ENCODE measurements around the gene NUDCD2.

The NUDCD2 gene, protein sequence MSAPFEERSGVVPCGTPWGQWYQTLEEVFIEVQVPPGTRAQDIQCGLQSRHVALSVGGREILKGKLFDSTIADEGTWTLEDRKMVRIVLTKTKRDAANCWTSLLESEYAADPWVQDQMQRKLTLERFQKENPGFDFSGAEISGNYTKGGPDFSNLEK

DNA sequence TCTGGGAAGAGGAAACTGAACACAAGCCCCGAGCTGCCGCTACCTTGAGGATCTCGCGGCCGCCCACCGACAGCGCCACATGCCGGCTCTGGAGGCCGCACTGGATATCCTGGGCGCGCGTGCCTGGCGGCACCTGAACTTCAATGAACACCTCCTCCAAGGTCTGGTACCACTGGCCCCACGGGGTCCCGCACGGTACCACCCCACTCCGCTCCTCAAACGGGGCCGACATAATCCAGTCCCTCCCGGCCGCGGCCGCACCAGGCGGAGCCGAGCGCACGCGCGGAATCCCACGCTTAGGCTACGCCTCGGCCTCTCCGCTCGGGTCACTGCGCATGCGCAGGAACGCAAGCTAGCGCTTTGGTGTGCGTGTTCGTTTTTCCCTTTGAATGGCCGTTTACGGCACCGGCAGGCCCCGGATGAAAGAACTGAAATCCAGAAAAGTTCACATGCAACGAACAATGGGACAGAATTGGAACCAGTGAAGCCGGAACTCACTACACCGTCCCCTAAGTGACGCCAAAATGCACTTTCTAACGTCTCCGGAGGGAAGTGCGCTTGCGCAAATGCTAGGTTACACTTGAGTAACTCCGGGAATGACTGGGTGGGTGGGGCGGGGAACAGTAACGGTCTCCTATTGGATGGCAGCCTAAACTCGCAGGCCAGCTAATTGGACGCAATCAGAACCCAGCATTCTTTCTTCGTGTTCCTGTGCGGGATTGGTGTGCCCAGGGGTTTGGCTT is at the start of gene NUDCD2:
TSS of gene NUDCD2 (minus strand) at position 284 of the 743 bp plus-strand sequence. CDS start at position 232, 52 bp downstream.
- peak; percentile 99 for DNase-seq

DNA sequence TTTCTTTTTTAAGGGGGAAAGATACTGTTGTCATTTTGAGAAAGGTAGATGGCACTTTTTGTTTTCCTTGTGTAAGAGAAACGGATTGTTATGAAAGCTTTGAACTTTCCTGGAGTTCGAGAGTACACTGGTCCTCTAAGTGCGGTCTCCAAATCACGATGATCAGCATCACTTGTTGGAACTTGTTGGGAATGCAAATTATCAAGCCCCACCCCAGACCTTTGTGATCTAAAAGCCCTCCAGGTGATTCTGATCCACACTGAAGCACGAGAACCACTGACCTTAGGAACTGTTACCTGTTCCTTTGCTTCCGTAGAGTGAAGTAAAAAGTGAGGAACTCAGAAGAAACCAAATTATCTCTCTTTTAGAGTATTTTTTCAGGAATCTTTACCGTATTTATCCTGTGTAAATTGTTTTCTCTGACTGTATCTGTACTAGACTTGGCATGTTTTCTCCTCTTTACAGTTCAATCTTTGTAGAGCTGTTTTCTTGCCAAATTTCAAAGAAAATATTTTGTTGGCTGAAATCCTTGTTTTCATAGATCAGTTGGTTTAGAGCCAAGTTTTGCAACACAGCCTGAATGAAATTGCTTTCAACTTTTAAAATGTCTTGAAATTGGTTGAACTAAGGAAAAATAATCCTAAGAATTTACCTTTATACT is 49.5 kb upstream of the NUDCD2 start:
- no peak for DNase-seq

DNA sequence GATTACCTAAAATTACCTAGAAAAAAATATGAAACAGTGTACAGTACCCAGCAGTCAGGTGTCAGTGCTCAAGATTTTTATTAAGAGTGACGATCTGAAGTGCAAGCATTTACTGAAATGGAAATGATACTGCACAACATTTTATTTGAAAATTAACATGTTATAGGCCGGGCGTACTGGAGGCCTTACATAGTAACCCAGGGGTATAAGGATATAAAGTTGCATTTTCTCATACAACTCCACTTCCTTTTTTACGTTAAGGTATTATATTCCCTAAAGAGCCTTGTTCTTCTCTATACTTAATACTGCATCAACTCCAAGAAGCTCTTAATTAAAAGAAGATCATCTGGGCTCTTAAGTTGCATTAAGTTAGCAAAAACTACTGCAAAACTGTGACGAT is 48.9 kb upstream of the NUDCD2 start:
- DNase-seq: no peak

DNA sequence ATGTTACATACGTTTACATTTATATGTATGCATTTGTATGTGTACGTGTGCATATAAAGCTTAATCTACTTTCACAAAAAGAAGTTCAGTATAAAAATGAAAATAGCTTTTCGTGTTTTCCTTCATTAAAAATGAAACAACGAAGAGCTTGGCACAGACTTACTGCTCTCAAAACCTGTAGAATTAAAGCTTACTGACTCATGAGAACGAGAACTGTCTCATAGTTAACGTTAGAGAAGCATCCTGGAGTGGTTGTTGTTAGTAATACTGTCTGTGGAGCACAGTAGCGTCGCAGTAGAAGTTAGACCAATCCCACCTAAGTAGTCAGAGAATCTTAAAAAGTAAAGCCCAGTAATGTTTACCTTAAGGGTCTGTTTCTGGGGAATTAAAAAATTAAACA is 46.8 kb upstream of the NUDCD2 start:
- no peak for DNase-seq

DNA sequence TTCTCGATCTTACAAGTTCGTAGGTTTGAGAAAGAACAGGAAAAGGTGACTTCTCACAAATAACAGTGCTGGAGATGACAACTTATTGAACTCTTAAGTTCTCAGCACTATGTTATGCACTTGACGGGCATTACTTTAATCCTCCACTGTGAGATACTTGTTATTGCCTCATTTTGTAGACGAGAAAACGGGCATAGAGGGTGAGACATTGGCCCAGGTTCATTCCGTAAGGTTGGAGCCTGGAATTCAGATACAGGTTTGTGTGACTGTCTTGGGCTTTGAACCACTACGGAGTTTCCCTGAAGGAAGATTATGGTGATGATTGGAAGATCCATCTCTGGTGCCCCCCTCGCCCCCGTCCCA is 46.2 kb upstream of the NUDCD2 start:
- DNase-seq: peak; percentile 10

DNA sequence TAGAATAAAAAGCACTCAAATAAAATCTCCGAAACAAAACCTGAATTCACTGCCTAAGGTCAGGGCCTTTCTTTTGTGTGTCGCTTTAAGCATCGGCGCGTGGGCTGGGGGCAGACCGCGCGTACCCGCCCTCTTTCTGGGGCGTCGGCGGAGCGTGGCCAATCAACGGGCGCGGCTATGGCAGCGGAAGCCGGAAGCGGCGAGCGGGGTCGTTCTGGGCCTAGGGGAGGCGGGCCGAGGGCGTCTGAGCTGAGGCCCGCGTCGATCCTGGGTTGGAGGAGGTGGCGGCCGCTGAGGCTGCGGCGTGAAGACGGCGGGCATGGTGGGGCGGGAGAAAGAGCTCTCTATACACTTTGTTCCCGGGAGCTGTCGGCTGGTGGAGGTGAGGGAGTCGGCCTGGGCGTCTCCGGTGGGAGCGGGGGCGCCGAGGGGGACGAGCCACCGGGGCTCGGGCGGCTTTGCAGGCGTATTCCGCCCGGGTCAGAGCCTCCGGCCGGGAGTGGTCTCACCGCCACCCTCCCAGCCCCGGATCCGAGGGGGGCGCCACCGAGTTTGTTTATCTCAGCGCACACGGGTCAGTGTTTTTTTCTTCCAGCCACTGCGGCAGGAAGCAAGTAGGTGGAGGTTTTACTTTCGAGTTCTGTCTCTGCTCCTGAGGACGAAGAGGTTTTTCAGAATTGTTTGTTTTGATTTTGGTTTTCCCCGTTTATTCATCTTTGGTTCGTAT is 45.6 kb upstream of the NUDCD2 start, which contains the start of gene MAT2B:
TSS of gene MAT2B (plus strand) at position 252 of the 727 bp plus-strand sequence. CDS start at position 320, 68 bp downstream.
- peak; percentile 99 for DNase-seq

DNA sequence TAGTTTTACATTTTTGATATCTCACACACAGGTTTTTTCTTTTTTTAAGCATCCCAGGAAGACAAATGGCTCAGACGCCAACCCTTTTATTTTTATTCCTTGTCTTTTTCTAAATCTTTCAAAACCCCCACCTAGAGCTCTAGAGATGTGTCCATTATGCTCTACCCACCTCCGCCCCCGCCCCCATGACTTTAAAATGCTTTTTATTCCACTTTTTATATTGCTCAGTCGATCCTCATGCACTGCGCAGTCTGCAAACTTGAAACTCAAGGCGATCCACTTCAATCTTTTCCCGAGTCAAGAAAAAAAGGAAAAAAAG is 45.1 kb upstream of the NUDCD2 start:
- no peak for DNase-seq

DNA sequence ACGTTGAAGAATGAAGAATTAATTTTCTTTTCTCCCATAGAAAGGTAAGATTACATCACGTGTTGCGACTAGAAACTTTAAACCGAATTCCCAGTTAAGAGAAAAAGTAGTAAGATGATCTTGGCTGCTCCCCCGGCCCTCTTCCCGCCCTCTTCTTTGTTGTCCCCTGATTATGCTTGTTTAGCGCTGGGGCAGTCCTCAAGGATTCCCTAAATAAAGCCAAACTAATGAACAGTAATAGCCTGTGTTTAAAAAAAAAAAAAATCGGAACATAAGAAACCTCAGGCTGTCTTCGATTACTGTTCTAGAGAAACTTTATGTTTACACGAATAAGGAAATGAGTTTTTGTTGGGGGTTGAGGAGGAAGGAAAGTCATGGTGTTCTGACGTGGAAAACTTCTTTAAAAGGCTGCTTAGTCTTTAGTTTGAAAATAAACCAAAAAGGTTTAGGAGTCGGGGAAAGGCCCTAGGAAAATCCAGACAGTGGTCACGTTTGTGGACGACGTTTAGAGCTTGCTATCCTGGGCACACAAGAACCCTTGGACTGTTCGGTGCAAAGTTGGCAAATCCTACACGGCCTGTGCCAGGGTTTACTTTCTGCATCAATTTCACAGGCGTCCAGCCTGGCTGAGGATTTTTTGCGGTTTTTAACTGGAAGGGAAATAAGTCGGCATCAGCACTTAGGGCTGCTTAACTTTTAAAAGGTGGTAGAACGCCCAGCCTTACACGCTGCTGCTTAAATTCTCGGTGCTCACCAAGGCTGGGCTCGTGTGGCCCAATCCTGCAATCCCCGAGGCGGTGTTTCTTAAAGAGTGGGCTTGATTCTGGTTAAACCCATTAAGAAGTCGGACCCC is 44.4 kb upstream of the NUDCD2 start:
- DNase-seq: peak; percentile 80

DNA sequence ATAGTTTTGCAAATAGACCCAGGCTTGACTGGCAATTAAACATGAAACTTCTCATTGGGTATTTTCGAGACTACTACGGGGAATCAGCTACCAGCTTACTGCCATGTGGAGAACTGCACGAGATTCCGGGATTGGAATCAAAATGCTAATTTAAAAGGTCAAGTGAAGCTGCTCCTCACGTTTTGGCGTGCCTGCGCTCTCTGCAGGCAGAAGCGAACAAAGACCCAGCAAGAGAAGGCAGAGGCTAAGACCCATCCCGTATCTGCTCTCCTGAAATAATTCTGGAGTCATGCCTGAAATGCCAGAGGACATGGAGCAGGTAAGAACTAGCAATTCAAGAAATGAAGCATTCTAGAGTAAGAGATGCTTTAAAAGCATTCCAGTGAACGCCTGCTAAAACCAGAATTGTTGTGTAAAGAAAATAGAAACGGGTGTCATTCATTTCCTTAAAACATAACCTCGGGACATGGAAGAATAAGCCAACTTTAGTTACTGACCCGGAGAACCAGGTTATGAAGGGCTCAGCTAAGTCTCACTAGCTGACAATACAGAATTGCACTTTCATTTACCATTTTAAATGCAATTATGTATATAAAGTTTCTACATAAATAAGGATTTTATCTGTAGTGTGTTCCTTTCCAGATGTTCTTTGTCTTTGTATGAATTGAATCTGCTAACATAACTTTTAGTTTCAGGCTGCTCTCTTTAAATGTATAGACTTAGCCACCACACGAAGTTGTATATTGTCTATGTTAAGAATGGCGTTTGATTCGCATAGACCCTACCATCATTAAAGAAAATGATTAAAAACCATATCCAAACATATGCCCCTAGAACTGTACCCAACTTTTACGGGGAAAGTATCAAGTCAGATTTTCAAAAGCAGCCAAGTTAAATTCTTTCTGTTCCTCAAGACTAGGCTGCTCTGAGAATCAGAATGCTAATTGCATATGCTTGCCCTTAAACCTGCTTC is 43.5 kb upstream of the NUDCD2 start:
- peak; percentile 70 for DNase-seq

DNA sequence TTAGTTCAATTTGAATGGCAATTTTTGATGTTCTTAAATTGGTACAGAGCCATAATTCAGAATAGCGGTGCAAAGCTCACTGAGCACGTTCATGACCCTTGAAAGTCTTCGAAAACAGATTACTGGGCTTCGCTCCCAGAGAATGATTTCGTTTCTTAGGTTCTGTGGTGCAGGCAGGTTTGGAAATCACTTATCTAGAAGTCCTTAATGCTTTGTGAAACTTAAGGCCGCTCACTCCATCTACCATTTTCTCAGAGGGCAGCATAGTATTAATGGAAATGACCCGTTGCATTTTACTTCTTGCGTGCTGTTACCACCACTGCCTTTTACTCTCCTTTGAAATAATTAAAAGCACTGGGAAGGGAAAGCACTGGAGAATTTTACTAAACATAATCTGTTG is 42.6 kb upstream of the NUDCD2 start:
- DNase-seq: no peak

DNA sequence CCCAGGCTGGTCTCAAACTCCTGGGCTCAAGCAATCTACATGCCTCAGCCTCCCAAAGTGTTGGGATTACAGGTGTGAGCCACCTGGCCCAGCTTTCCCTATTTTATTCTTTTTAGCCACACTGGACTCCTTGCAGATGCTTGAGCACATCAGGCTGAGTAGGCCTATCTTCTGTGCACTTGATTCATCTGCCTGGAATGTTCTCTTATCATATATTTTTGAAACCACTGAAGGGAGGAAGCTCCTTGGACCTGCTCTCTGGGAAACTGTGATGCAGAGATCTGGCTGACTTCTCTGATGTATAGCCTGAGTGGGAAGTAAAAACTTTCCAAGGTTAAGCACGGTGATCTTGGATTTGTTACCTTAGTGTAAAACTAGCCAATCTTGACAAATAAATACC is 39.0 kb upstream of the NUDCD2 start:
- no peak for DNase-seq

DNA sequence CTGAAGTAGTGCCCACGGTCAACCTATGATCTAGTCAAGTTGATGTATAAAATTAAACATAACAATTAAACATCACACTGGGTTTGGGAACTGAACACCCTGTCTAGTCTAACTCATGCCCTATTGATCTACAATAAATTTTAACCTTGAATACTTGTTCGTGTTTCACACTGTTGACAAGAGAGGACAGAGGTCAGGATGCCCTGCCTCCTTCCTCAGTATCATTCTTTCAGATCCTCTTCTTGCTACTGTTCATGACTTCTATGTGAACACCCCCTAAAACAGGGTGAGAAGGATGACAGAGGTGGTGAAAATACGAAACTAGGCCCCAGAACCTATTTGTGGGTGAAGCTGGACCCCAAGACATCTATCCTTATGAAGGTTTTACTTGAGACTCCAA is 37.4 kb upstream of the NUDCD2 start:
- no peak for DNase-seq

DNA sequence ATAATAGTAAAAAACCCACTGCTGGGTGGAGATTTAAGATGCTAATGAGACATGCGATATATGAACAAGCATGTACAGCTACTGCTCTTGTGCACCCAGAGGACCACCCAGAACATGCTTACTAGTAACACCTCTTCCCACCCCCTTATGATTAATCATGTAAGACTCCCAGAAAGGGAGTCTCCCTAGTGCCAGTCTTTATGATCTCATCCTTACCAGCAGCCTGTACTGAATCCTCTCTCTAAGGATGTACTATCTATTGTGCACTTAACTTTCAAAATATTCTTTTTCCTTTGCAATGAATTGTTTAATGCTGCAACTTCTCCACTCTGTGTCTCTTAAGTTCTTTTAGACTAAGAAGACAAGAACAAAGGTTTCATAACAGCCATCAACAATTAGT is 36.4 kb upstream of the NUDCD2 start:
- no peak for DNase-seq

DNA sequence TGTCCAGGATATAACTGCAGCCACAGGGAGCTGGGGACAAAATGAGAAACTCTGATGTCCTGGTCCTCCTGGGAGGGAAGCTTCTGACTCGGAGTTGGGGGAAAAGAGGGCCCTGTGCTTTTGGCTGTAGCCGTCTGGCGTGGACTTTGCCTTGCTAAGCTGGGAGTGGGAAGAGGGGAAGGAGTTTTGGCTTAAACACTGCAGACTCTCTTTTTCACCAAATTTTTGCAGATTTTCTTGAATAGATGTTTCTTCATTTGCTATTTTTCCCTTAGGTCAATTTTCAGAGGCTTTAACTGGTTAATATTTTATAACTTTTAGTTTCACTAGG is 29.8 kb upstream of the NUDCD2 start:
- DNase-seq: no peak

DNA sequence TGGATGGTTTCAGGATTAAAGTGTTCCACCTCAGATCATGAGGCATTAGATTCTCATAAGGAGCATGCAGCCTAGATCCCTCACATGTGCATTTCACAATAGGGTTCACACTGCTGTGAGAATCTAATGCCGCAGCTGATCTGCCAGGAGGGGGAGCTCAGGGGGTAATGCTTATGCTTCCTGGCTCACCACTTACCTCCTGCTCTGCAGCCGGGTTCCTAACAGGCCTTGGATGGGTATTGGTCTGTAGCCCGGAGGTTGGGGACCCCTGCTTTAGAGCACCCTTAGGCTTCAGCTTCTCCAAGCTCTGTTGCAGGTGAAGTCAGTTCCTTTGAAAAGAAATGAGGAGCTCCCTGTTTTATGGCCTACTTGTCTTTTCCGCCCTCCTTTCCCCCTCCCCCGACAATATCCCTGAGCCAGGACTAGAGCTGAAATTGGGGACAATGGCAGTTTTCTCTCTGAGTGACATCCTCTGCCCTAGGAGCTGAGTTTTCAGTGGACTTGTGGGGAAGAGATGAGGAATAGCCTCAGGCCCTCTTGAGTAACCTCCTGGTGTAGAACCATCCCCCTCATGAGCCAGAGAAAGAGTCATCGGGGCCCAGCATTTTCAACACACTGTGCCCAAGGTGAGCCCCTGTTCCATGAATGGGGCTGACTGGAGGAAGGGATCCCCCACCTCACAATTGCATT is 29.3 kb upstream of the NUDCD2 start:
- DNase-seq: no peak

DNA sequence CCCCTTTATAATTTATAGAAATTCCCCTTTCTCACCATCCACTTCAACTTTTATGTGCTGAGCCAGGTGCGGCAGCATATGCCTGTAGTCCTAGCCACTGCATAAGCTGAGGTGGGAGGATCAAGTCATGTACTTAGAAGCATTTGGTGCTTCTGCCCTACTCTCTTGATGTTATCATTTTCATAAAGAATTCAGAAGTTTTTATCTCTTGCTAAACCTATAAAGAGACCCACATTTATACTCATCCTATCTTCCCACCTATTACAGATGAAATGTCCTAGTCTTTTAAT is 19.0 kb upstream of the NUDCD2 start:
- DNase-seq: no peak

DNA sequence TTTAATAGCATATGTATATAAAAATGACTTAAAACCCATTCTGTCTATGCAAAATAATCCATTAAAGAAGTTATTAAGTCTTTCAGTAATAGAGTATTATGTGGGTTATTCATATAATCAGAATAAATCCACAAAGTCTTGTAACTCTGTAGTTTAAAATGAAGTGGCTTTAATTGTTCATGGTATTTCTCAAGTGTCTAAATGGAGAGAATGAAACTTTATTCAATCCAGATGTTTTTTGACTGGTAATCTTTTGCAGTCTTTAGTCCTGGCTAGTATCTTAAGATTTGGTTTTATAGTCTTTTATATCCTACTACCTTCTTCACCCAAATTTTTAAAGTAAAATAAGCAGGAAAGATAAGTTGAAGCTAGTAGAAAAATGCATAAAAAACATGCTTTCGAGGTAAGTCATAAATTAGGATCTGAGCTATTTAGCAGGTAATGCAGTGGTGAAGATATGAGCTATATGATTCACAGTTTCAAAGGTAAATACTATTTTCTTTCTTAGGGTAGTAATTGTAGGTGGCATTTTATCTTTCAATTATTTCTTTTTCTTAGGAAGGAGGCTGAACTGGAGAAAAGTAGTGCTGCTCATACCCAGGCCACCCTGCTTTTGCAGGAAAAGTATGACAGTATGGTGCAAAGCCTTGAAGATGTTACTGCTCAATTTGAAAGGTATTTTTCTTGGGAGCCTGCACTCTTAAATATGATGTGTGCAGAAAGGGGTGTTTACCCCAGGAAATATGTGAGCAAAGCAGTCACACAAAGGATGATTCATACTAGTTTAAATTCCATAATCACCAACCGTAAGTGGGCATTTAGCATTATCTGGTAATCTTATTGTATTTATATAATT is 18.5 kb upstream of the NUDCD2 start:
- no peak for DNase-seq

DNA sequence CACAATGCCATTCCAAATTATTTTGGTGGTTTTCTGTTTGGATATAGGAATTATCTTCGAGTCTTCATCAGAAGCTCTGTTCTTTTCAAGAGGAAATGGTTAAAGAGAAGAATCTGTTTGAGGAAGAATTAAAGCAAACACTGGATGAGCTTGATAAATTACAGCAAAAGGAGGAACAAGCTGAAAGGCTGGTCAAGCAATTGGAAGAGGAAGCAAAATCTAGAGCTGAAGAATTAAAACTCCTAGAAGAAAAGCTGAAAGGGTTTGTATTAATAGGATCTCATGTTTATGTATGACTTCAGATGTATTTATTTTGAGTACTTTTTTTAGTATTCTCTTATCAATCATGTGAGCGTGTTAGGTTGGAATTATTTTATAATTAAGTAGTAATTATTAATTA is 15.5 kb upstream of the NUDCD2 start:
- no peak for DNase-seq

DNA sequence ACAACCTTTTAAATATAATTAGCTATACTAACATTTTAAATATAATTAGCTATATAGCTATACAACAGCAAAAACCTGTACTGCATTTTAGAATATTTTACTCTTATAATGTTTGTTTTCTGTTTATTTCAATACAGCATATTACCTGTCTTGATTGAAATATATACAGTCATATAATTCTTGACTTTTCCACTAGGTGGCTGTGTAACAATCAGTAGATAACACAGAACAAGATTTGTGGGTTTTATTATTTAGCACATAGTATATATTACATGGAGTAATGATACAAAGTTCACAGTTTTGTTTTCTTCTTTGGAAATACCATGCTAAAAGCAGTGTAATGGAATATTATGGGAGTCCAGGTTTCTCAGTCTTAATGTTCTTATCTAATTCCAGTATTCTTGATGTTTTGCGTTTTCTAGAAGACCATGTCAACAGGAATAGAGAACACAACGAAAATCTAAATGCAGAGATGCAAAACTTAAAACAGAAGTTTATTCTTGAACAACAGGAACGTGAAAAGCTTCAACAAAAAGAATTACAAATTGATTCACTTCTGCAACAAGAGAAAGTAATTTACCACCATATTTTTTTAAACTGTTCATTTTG is 13.8 kb upstream of the NUDCD2 start:
- no peak for DNase-seq

DNA sequence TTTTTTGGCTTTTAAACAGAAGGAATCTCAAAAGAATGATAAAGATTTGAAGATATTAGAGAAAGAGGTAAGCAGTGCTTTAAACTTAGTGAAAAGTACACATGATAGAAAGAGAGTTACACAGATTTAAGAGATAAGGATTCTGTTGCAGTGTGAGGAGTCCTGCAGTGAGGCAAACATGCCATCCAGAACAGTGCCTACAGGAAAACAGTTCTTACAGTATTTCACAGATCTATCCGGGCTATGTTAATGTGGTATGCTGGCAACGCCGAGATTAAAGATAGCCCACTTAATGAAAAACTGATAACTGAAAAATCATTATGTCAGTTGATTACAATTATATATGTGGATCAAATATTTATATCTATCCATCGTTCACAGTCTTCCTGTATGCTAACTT is 7.8 kb upstream of the NUDCD2 start:
- DNase-seq: no peak

Measured in retina (tissue), 1 donor.